Motor neuron (in vitro differentiated cells): ENCODE measurements around the gene SH2B2. TPM values are rescaled to one million over a fixed set of nuclear protein-coding genes. Genes with fewer than 3 reads are reported as not detected.

Source experiments
- ATAC-seq, 8 experiments: fragments of 200-7000 bp; cut with Tn5 transposase; replicated peaks in 6 of 8; 2 replicates each; pipeline ENCODE4 v1.8.0; 2021; ENCODE audit warnings: mild to moderate bottlenecking in 8 of 8, moderate library complexity in 8 of 8
- H3K27ac ChIP-seq, 2 donors: fragments of 250-450 bp; sonication (Bioruptor Pico); 2 replicates each; pipeline ENCODE4 v1.9.0; 2021; ENCODE audit warnings: antibody characterized with exemption in 2 of 2, mild to moderate bottlenecking in 2 of 2, moderate library complexity in 1 of 2
- H3K4me1 ChIP-seq, 2 donors: fragments of 250-450 bp; sonication (Bioruptor Pico); replicated peaks in 1 of 2; 2 replicates each; pipeline ENCODE4 v1.6.1; 2021; ENCODE audit warnings: antibody characterized with exemption in 2 of 2, mild to moderate bottlenecking in 2 of 2, moderate library complexity in 1 of 2
- H3K4me3 ChIP-seq, 5 donors: fragments of 250-450 bp; sonication (Bioruptor Pico); 2 replicates each; pipeline ENCODE4 v1.9.0; 2021; ENCODE audit warnings: antibody characterized with exemption in 5 of 5, mild to moderate bottlenecking in 5 of 5, moderate library complexity in 4 of 5
- WGBS, 10 experiments: fragments of 450-650 bp; shearing (Covaris generic); methylation state at CpG; one replicate each; pipeline ENCODE4 v1.0.0; 2022; 5-methylcytosine and 5-hydroxymethylcytosine counted together
- in situ Hi-C, 9 experiments: fragments of 400-800 bp; cut with MboI; loops; one replicate each; pipeline ENCODE4 v1.15.0; 2021; ENCODE audit warnings: low sequenced_read_pairs in 9 of 9, low pct_unique_long_range_greater_than_20kb in 2 of 9; ENCODE audit not compliant: unreplicated experiment in 9 of 9
- total RNA-seq, 8 experiments: library from RNA; unstranded; fragments of 300-600 nt; gene quantifications; 2 replicates each; pipeline versions ENCODE4 v1.2.3 to v1.2.4, GENCODE V29; 2022

Gene SH2B2
- total RNA-seq, result 1 to 10 TPM; 1.0 to 8.1 (median 4.0) TPM

DNA sequence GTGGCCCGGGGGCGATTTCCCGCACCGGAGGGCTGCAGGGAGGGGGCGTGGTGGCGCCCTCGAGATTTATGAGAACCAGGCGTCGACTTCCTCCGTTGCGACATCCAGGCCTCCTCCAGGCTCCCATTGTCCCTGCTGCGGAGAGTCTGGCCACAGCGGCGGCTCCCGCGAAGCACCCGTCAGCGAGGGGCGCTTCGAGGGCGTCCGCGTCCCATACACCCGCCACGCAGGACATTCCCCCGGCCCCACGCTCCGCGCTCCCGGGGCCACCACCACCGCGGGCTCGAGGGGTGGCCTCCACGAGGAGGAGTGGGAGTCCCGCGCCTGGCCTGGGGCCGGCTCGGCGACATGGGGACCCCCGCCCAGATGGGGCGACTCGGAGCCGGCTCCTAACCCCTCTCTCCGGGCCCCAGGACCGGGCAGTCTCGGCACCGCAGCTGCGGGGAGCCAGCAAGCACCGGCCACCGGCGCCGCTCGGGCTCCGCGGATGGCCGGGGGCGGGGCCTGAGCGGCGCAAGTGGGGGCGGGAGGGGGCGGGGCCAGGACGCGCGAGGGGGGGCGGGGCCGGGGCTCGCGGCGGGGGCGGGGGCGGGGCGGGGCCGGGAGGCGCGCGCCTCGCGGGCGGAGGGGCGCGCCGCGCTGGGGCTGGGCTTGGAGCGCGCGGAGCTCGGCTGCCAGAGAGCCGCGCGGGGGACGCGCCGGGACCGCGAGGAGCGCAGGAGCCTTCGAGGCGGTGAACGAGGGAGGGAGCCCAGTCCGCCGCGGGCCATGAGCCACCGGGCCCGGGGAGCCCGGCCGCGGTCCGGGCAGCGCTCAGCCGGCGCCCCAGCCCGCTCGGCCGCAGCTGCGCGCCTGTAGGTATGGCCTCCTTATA is at the start of gene SH2B2:
TSS of gene SH2B2 (plus strand) at position 632 of the 874 bp plus-strand sequence. CDS start 13,683 bp downstream, outside the sequence.
- WGBS, 10 experiments, result no CpG with 5 or more reads among the region's 116 CpGs
- peak; percentile 54 to 70 (median 64) for ATAC-seq
- Histone ChIP-seq H3K4me1 (peaks cover 24 to 28% of the 10 kb centered on the region in 2 donors), H3K4me3 (peak within 1 kb of the TSS; percentile 62 to 89 (median 86)), H3K27ac (peak within 1 kb of the TSS; percentile 98 to 99)
- in situ Hi-C loops, result loop anchor here in 5 of 9 experiments (10.0 to 25.0 kb wide), 3 partner anchors 98 to 108 kb away; partner anchors contain the start of gene PRKRIP1 (in 4 of the 5)

DNA sequence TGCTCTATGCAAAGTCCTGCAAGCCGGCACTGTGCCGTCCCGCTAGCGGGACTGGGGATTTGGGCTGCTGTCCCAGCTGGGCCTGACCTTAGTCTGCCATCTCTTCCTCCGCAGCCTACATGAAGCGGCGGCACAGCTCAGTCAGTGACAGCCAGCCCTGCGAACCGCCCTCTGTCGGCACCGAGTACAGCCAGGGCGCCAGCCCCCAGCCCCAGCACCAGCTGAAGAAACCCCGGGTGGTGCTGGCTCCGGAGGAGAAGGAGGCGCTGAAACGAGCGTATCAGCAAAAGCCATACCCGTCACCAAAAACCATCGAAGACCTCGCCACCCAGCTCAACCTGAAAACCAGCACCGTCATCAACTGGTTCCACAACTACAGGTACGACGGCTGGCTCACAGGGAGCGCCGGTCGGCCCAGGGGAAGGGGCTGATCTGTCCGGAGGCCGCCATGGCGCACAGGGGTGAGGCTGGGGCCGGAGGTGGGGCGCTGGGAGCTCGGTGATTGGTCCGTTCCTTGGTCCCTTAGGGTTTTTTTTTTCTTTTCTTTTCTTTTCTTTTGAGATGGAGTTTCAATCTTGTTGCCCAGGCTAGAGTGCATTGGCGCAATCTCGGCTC is 47.4 kb upstream of the SH2B2 start:
- in situ Hi-C loops, result loop anchor here in 7 of 9 experiments (10.0 to 25.0 kb wide), 5 partner anchors 427 to 677 kb away; partner anchors contain the start of gene CUX1 (in 1 of the 7)
- 86 to 100% (median 94%) methylated on average over 3 to 14 of the region's 35 CpGs; no CpG with 5 or more reads in 6 of the 10 experiments for WGBS, 10 experiments
- no peak for ATAC-seq
- no peaks in the 10 kb centered on the region for H3K4me1 ChIP-seq
- no peak overlapping the region for H3K4me3 ChIP-seq
- no peak overlapping the region for H3K27ac ChIP-seq

GRCh38 chr7:102241431-102241830 is 45.2 kb upstream of the SH2B2 start:
- no peak for ATAC-seq
- in situ Hi-C loops, result loop anchor here in 5 of 9 experiments (25.0 kb wide), 3 partner anchors 429 to 679 kb away; partner anchors contain the start of gene CUX1 (in 1 of the 5)
- H3K27ac ChIP-seq, result no peak overlapping the region

DNA sequence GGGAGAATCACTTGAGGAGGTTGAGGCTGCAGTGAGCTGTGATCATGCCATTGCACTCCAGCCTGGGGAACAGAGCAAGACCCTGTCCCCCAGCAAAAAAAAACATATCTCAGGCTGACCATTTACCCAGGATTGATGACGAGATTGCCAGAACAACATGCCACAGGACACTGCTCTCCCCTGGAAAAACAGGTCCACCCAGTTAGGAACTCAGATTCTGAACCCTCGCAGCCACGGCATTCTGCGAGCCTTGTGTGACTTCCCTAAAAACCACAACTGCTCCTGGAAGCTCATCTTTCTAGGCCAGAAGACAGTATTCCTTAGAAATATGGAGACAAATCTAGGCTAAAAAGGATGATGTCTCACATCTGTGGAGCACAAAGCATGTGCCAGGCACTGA is 42.1 kb upstream of the SH2B2 start:
- H3K4me1 ChIP-seq, result no peaks in the 10 kb centered on the region
- WGBS, 10 experiments, result 67 to 100% (median 100%) methylated on average over 1 to 4 of the region's 4 CpGs; no CpG with 5 or more reads in 5 of the 10 experiments
- no peak overlapping the region for H3K27ac ChIP-seq
- H3K4me3 ChIP-seq, result no peak overlapping the region
- no peak for ATAC-seq
- in situ Hi-C loops, result loop anchor here in 5 of 9 experiments (25.0 kb wide), 3 partner anchors 432 to 682 kb away; partner anchors contain the start of gene CUX1 (in 1 of the 5)

More at GRCh38 chr7:102241431-102241830, 45.2 kb upstream of the SH2B2 start:
- WGBS, 10 experiments, result 86 to 100% (median 93%) methylated on average over 5 to 6 of the region's 8 CpGs; no CpG with 5 or more reads in 7 of the 10 experiments
- Histone ChIP-seq H3K4me1 (no peaks in the 10 kb centered on the region), H3K4me3 (no peak overlapping the region)

- no peak overlapping the region for H3K27ac ChIP-seq
- WGBS, 10 experiments, result 90 to 97% methylated on average over 2 to 5 of the region's 14 CpGs; no CpG with 5 or more reads in 8 of the 10 experiments
- H3K4me1 ChIP-seq, result peaks cover 5 to 8% of the 10 kb centered on the region in 2 donors
- no peak for ATAC-seq
- in situ Hi-C loops, result loop anchor here in 5 of 9 experiments (25.0 kb wide), 3 partner anchors 436 to 686 kb away; partner anchors contain the start of gene CUX1 (in 1 of the 5)
- no peak overlapping the region for H3K4me3 ChIP-seq
Observed at GRCh38 chr7:102248081-102248455, 38.6 kb upstream of the SH2B2 start.

DNA sequence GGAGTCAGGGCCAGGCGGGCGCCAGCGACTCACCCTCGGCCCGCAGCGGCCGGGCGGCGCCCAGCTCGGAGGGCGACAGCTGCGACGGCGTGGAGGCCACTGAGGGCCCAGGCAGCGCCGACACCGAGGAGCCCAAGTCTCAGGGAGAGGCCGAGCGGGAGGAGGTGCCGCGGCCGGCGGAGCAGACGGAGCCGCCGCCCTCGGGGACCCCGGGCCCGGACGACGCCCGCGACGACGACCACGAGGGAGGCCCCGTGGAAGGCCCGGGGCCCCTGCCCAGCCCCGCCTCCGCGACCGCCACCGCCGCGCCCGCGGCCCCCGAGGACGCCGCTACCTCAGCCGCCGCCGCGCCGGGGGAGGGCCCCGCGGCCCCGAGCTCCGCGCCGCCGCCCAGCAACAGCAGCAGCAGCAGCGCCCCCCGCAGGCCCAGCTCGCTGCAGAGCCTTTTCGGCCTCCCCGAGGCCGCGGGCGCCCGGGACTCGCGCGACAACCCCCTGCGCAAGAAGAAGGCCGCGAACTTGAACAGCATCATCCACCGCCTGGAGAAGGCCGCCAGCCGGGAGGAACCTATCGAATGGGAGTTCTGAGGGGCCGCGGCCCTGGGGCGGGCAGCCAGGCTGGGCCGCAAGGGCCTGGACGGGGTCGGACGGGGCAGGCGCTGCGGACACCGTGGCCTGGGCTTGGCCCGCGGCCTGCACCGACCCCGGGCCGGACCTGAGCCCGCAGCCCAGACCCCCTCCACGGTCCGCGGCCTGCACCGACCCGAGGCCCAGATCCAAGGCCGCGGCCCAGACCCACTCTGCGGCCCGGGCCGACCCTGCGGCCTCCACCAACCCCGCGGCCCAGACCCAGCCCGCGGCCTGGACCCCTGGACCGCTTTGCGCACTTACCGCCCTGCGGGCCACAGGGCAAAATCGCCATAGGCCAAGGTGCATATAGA is 37.9 kb upstream of the SH2B2 start:
- no peak for ATAC-seq
- in situ Hi-C loops, result loop anchor here in 5 of 9 experiments (25.0 kb wide), 3 partner anchors 436 to 686 kb away; partner anchors contain the start of gene CUX1 (in 1 of the 5)
- H3K27ac ChIP-seq, result no peak overlapping the region

GRCh38 chr7:102251531-102252365 is 34.9 kb upstream of the SH2B2 start:
- WGBS, 10 experiments, result 0 to 96% (median 55%) methylated on average over 1 to 7 of the region's 7 CpGs
- no peak overlapping the region for H3K27ac ChIP-seq
- in situ Hi-C loops, result loop anchor here in 3 of 9 experiments (25.0 kb wide), 2 partner anchors 714 to 914 kb away; no protein-coding TSS in a partner anchor
- no peak overlapping the region for H3K4me3 ChIP-seq
- peaks cover 5 to 8% of the 10 kb centered on the region in 2 donors for H3K4me1 ChIP-seq
- ATAC-seq, result no peak

More for the DNA sequence above, 37.9 kb upstream of the SH2B2 start:
- WGBS, 10 experiments, result 80 to 100% (median 93%) methylated on average over 1 to 19 of the region's 117 CpGs; no CpG with 5 or more reads in 4 of the 10 experiments
- peaks cover 5 to 8% of the 10 kb centered on the region in 2 donors for H3K4me1 ChIP-seq
- no peak overlapping the region for H3K4me3 ChIP-seq

DNA sequence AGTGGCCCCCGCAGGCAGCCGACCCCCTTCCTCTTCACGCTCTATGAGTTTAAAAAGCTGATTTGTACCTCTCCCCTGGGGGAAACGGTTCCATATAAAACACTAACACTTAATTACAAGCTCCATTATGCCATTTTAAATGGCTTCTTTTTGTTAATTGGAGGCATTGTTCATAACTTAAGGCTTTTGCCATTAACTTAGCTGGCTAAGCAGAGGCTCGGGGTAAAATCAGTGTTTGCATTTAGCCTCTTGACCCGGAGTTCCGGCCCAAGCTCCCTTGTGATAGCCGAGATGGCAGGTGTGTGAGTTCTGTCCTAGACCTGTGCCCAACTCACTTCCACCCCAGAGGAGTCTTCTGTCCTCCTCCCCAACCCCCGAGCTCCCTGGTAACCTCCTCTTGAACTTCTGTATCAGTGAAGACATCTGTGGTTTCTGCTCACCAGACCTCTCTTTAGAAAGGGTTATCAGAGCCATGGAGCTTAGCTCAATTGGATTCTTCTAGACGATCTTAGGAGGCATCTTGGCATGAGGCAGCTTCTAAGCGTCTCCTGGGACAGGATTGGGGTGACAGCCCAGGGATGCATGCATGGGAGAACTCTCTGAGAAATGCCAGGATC is 34.2 kb upstream of the SH2B2 start:
- WGBS, 10 experiments, result 21 to 93% (median 71%) methylated on average over 1 to 10 of the region's 11 CpGs
- Histone ChIP-seq H3K27ac (no peak overlapping the region), H3K4me3 (no peak overlapping the region), H3K4me1 (peaks cover 5 to 8% of the 10 kb centered on the region in 2 donors)
- in situ Hi-C loops, result loop anchor here in 3 of 9 experiments (25.0 kb wide), 2 partner anchors 715 to 915 kb away; no protein-coding TSS in a partner anchor
- no peak for ATAC-seq

DNA sequence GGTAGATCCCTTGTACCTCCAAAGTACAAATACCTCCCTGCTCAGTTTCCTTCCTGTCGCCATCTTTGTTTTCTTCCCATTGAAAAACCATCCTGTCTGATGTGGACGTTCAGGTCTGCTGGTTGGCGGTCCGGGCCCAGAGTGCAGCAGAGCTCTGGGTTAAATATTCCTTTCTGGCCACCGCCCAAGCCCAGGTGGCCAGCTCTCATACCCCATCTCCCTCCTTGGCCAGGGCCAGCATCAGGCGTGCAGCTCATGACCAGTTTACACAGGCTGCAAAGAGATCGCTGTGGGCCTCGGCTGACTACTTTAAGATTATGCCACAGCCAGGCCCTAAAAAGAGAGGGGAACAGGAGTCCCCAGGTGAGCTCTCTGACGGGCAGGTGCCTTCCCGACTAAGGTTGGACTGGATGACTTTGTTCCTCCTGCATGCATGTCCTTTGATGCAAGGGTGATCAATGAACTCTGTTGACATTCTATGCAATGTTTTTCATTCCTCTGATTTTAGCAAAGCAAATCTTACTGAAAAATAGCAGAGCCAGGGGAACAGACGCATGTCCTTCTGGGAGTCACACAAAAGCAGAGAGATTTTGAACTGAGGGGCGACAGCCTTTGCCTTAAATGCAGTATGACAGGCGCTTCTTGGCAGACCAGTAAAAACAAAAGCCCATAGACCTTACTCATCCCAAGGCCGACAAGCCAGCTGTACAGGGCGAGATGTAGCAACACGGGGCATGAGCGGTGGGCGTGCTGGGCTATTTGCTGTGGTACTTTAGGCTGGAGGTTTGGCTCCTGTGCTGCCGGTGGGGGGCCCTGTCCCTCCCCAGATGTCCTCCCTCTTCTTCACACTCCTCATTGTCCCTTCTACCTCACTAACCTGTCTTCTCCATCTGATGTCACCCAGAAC is 33.3 kb upstream of the SH2B2 start:
- no peak overlapping the region for H3K27ac ChIP-seq
- 83 to 100% (median 97%) methylated on average over 1 to 16 of the region's 19 CpGs; no CpG with 5 or more reads in 4 of the 10 experiments for WGBS, 10 experiments
- H3K4me3 ChIP-seq, result no peak overlapping the region
- peak in 1 of 8 experiments; percentile 10 for ATAC-seq
- in situ Hi-C loops, result loop anchor here in 3 of 9 experiments (25.0 kb wide), 2 partner anchors 716 to 916 kb away; no protein-coding TSS in a partner anchor
- peaks cover 5 to 8% of the 10 kb centered on the region in 2 donors for H3K4me1 ChIP-seq

- in situ Hi-C loops, result loop anchor here in 3 of 9 experiments (25.0 kb wide), 2 partner anchors 717 to 917 kb away; no protein-coding TSS in a partner anchor
- 69 to 82% (median 79%) methylated on average over 2 to 12 of the region's 13 CpGs; no CpG with 5 or more reads in 4 of the 10 experiments for WGBS, 10 experiments
Observed at GRCh38 chr7:102253973-102254370, 32.7 kb upstream of the SH2B2 start.

More at GRCh38 chr7:102253973-102254370, 32.7 kb upstream of the SH2B2 start:
- ATAC-seq, result peak in 1 of 8 experiments; percentile 22
- peaks cover 5 to 8% of the 10 kb centered on the region in 2 donors for H3K4me1 ChIP-seq
- no peak overlapping the region for H3K4me3 ChIP-seq
- H3K27ac ChIP-seq, result no peak overlapping the region
